HG03097 (cell line): ENCODE results near the gene PKN2.
A peak's percentile ranks its signal among the peaks of the same experiment; 100 is the strongest.
"Not testable (repeated sequence)": the region's sequence is repeated elsewhere in the genome, so short reads cannot be mapped to it uniquely, and the experiment has no call there.

Experiments
- ATAC-seq: cut with Tn5 transposase; IDR thresholded peaks from one replicate; pipeline ENCODE4 v1.9.1; 2021; ENCODE audit not compliant: unreplicated experiment, low FRiP score

The PKN2 gene

DNA sequence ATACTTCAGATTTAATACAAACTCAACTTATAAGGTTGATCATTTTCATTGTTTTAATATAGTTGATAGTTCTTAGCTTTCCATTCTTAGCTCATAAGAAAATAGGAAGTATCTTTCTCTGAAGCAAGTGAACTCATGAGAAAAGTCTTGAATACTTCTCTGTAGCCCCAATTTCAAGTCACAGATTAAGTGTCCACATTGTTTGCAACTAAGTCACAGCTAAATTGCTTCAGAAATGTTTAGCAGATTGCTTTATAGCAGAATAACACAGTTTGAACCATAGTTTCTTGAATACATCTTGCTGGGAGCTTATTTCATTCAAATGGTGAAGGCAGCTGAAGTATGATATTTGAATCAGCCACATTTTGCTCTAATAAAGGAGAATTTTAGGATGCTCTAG lies 10.6 kb upstream of the PKN2 start:
- no peak for ATAC-seq

GRCh38 chr1:88678405-88678804 lies 5.7 kb upstream of the PKN2 start:
- no peak for ATAC-seq

DNA sequence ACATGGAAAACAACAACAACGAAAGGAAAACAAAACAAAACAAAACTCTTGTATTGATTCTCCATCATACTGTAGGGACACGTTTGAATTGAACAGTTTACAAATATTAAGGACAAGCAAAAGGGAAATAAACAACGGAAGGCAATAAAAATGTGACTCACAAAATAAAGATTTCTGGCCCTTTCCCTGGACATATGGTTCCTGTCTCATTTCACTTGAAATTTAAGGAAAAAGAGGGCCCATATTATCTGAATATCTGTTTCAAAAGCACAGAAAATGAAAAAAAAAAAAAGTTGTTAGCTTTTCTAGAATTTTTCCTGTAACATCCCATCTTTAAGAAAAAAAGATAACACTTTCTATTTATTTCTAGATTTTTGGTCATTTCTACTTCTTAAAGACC lies 3.6 kb upstream of the PKN2 start:
- no peak for ATAC-seq

DNA sequence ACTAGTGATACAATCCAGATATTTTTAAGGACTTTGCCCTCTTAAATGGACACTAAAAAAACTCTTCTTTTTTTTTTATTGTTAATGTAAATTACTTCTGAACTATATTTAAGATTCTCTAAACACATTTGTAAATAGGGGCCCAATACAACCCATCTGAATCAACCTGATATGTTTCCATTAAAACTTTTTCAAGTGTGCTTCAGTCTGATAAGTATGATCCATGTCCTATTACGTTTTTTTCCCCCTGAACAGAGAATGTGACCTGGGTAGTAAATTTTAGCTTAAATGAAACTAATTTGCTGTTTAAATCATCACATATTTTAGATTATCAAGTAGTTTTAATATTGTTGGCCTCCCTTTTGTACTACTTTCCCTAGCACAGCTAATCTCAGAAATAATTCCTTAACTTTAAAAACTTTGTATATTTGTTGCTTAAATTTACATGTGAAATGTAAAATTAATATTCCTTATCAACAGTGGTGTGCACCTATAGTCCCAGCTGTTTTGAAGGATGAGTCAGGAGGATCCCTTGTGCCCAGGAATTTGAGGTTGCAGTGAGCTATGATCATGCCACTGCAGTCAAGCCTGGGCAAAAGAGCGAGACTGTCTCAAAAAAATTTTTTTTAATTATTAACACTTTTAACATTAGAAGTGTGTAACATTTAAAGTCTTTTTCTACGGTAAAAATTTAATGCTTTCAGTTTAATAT lies 3.0 kb upstream of the PKN2 start:
- ATAC-seq: no peak

- ATAC-seq: peak; percentile 41
Measured at GRCh38 chr1:88684482-88685258, 597 bp downstream of the PKN2 start.

- ATAC-seq: no peak
Measured at GRCh38 chr1:88685259-88685620, 1.2 kb downstream of the PKN2 start.

DNA sequence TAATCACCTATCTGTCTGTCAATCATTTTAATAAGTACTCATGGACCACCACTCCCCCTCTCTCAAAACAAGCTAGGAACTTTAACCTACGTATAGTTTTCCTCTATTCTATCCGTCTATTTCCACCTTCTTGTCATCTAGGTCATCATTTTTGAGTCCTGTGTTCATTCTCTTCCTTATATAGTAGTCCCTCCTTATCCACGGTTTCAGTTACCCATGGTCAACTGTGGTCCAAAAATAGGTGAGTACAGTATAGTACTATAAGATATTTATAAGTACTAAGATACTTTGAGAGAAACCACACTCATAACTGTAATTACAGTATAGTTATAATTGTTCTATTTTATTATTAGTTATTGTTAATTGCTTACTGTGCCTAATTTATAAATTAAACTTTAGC lies 7.5 kb downstream of the PKN2 start:
- ATAC-seq: no peak

- ATAC-seq: no peak
Measured at GRCh38 chr1:88695781-88696180, 11.7 kb downstream of the PKN2 start.

DNA sequence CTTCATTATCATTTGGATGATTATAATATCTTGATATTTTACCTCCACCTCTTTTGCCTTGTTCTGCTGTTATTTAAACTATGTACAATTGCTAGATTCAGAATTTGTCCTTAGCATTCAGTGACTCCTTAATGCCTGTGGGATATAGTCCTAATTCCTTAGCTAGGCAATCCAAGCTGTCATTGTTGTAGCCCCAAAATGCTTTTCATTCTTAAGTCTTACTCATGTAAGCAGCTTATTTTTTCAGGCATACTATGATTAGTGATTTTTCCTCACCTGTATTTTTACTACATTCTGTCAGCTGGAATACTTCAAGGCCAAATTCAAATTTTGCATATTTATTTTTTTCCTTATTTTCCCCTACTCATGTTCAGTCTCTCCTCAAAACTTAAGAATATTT lies 13.4 kb downstream of the PKN2 start:
- no peak for ATAC-seq

DNA sequence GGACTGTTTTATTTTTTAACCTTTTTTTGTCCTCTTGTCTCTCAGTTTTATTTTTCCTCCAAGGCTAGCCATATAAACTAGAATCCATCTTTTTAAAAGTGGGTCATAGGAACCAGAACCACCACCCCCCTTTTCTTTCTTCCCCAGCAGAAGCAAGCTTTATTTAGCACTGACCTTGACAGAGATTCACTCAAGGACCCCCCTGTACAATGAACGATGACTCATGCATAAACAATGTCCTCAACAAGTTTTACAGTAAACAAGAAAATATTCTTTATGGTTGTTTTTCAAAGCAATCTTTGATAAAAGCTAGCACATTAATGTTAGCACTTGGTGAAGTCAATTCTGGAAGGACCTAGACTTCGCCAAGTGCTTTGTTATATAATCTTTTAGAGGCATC lies 14.1 kb downstream of the PKN2 start:
- no peak for ATAC-seq

GRCh38 chr1:88698764-88699163 lies 14.7 kb downstream of the PKN2 start:
- ATAC-seq: no peak

DNA sequence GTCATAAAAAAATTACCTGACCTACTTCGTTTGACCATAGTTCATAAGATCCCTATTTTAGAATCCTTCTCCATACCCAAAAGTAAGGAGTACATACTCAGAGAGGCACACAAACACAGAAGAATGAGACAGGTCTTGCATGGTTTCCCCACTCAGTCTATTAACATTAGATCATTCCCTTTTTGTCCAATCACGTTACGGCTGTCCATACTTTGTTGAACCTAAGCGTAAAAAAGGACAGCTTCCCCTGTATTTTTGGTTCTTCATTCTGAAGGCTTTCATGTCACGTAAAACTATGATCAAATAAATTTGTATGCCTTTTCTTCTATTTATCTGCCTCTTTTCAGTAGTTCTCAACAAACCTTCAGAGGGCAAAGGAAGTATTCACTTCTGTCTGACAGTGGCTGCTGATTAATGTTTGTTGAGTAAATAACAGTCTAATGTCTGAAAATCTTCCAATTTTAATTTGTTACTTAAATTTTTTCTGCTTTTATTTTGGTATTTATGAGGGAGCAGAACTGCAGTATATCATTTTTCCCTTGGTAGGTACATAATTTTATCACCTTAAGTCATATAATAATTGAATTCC lies 16.4 kb downstream of the PKN2 start:
- ATAC-seq: no peak

DNA sequence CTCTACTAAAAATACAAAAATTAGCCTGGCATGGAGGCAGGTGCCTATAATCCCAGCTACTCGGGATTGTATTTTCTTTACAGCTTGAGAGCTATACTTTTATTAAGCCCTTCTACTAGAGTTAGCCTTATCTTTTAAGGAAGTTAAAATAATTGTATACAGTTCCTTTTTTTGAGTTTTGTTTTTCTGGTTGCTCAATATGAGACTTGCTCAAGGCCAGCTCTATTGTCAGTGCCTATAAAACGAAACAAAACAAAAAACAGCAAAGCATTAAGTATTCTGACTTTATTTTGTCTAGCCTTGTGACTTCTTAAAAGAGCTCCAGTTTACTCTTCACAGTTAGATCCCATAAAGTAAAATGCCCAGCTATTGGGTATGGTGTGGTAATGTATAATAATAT lies 17.2 kb downstream of the PKN2 start:
- no peak for ATAC-seq

- ATAC-seq: not testable (repeated sequence)
Measured at GRCh38 chr1:88701793-88702192, 17.7 kb downstream of the PKN2 start.

DNA sequence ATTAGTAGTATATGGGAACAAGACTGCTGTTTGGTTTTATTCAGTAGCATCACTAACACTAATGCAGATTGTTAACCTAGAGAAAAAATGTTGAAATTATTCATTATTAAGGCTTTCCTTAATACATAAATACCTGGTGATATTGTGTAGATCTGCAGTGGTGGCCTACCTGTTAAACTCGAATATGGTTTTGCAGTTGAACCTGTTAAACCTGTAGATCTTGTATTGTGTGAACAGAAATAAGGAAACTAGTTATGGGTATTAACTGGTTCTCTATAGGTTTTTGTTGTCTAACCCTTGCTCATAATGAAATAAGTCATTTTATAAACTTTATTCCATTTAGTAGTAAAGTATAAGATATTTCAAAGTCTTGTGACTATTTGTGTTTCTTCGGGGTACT lies 23.9 kb downstream of the PKN2 start:
- no peak for ATAC-seq

GRCh38 chr1:88712907-88713306 lies 28.8 kb downstream of the PKN2 start:
- not testable (repeated sequence) for ATAC-seq

DNA sequence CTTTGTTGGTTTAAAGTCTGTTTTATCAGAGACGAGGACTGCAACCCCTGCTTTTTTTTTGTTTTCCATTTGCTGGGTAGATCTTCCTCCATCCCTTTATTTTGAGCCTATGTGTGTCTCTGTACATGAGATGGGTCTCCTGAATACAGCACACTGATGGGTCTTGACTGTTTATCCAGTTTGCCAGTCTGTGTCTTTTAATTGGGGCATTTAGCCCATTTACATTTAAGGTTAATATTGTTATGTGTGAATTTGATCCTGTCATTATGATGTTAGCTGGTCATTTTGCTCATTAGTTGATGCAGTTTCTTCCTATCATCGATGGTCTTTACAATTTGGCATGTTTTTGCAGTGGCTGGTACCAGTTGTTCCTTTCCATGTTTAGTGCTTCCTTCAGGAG lies 32.5 kb downstream of the PKN2 start:
- ATAC-seq: not testable (repeated sequence)

DNA sequence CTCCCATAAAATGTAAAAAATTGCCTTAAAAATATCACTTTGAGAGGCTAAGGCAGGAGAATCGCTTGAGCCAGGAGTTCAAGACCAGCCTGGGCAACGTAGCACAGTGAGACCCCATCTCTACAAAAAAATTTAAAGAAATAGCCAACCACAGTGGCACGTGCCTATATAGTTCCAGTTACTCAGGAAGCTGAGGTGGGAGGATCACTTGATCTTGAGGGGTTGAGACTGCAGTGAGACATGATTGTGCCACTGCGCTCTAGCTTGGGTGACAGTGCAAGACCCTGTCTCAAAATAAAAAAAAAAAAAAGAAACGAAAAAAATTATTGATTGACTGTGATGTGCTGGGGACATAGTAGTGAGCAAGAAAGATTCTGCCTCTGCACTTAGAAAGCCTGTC lies 38.4 kb downstream of the PKN2 start:
- ATAC-seq: no peak

DNA sequence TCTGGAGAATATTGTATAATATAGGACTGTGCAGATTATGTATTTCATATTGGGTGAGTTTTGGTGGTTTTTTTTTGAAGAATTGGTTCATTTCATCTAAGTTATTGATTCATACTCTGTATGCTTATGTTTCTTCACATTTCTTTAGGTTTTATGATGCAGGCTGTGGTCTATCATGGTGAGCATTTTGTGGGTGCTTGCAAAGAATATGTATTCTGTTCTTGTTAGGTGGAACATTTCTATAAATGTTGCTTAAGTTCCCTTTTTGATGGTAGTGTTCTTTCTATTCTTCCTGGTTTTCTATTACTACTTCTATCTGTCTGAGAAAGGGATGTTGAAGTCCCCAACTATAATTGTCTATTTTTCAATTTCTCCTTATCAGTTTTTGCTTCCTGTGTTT lies 42.6 kb downstream of the PKN2 start:
- ATAC-seq: no peak

GRCh38 chr1:88727205-88727604 lies 43.1 kb downstream of the PKN2 start:
- ATAC-seq: no peak

- ATAC-seq: no peak
Measured at GRCh38 chr1:88729297-88729696, 45.2 kb downstream of the PKN2 start.

- ATAC-seq: no peak
Measured at GRCh38 chr1:88730132-88730675, 46.1 kb downstream of the PKN2 start.
